Keratinocyte (primary cell): ENCODE data around the gene C17orf114.

Experiments
- DNase-seq: peaks from one replicate; pipeline ENCODE4 v3.0.0-alpha.2; 2011; ENCODE audit warnings: low read depth, missing footprints, low spot score
- FAIRE-seq: peaks from 2 replicates; lab custom pipeline; 2011; peaks lifted over from hg19 to GRCh38; lab: Jason Lieb, UNC
- H2AFZ ChIP-seq: 2 replicates; pipeline ENCODE4 v1.6.0; 2012; ENCODE audit warnings: low read length, control low read depth, inconsistent platforms; ENCODE audit not compliant: control insufficient read depth
- H3K27ac ChIP-seq: 2 replicates; pipeline ENCODE4 v1.5.1; 2011; ENCODE audit warnings: low read length; ENCODE audit not compliant: control insufficient read depth, insufficient read depth
- H3K27me3 ChIP-seq: 3 replicates; pipeline ENCODE4 v1.6.0; 2011; ENCODE audit warnings: low read length; ENCODE audit not compliant: control insufficient read depth, insufficient read depth; ENCODE audit errors: extremely low read depth
- H3K36me3 ChIP-seq, 2 experiments: 2 replicates in 1 of 2; 3 replicates in 1 of 2; pipeline ENCODE4 v1.5.1; 2011; ENCODE audit warnings: low read length in 2 of 2, mild to moderate bottlenecking in 1 of 2; ENCODE audit not compliant: control insufficient read depth in 2 of 2, insufficient read depth in 2 of 2; ENCODE audit errors: extremely low read depth in 1 of 2
- H3K4me1 ChIP-seq: 3 replicates; pipeline ENCODE4 v1.5.1; 2011; ENCODE audit warnings: low read length; ENCODE audit not compliant: control insufficient read depth, insufficient read depth; ENCODE audit errors: extremely low read depth
- H3K4me2 ChIP-seq: 3 replicates; pipeline ENCODE4 v1.6.0; 2011; ENCODE audit warnings: low read depth, low read length; ENCODE audit not compliant: control insufficient read depth, insufficient read depth; ENCODE audit errors: extremely low read depth
- H3K4me3 ChIP-seq, 3 experiments: fragments of 200-600 bp in 1 of 3; sonication (generic) in 1 of 3; 2 replicates in 2 of 3; 3 replicates in 1 of 3; pipeline ENCODE4 v1.5.1; 2011 to 2016; ENCODE audit warnings: low read length in 3 of 3, mild to moderate bottlenecking in 3 of 3, control low read depth in 2 of 3, inconsistent platforms in 1 of 3, low read depth in 1 of 3, mixed read lengths in 1 of 3, mixed run types in 1 of 3, moderate library complexity in 1 of 3; ENCODE audit not compliant: control insufficient read depth in 2 of 3, insufficient read depth in 2 of 3; ENCODE audit errors: extremely low read depth in 1 of 3
- H3K79me2 ChIP-seq: 2 replicates; pipeline ENCODE4 v1.6.0; 2012; ENCODE audit warnings: low read length; ENCODE audit not compliant: control insufficient read depth, insufficient read depth
- H3K9ac ChIP-seq: 3 replicates; pipeline ENCODE4 v1.6.0; 2011; ENCODE audit warnings: low read length; ENCODE audit not compliant: control insufficient read depth, insufficient read depth; ENCODE audit errors: extremely low read depth
- H3K9me1 ChIP-seq: 3 replicates; pipeline ENCODE4 v1.6.0; 2011; ENCODE audit warnings: low read length; ENCODE audit not compliant: control insufficient read depth, insufficient read depth; ENCODE audit errors: extremely low read depth
- H3K9me3 ChIP-seq: 2 replicates; pipeline ENCODE4 v1.5.1; 2012; ENCODE audit warnings: low read depth, low read length; ENCODE audit not compliant: control insufficient read depth
- H4K20me1 ChIP-seq: 3 replicates; pipeline ENCODE4 v1.6.0; 2011; ENCODE audit warnings: low read length; ENCODE audit not compliant: control insufficient read depth, insufficient read depth; ENCODE audit errors: extremely low read depth
- EZH2 ChIP-seq: IDR thresholded peaks from one replicate; pipeline ENCODE4 v1.6.1; 2012; ENCODE audit warnings: inconsistent platforms, mild to moderate bottlenecking, low read length, moderate library complexity
- dilution Hi-C: fragments of 300-500 bp; cut with MboI; formaldehyde crosslinking; loops from one replicate; pipeline ENCODE4 v1.7.0; 2020; ENCODE audit warnings: low sequenced_read_pairs; ENCODE audit not compliant: extremely low pct_ligation_motif_present
- TF ChIP-seq, protein P1 (sequence below), 3 experiments: IDR thresholded peaks in 1 of 3; conservative IDR thresholded peaks in 1 of 3; optimal IDR thresholded peaks in 1 of 3; 2 replicates in 2 of 3; 3 replicates in 1 of 3; pipeline versions ENCODE3 to v1.5.1; 2011; ENCODE audit warnings: low read length in 3 of 3, mild to moderate bottlenecking in 3 of 3, moderate library complexity in 2 of 3, control low read depth in 1 of 3, inconsistent platforms in 1 of 3; ENCODE audit not compliant: insufficient read depth in 2 of 3; ENCODE audit errors: extremely low read depth in 1 of 3

C17orf114 gene

DNA sequence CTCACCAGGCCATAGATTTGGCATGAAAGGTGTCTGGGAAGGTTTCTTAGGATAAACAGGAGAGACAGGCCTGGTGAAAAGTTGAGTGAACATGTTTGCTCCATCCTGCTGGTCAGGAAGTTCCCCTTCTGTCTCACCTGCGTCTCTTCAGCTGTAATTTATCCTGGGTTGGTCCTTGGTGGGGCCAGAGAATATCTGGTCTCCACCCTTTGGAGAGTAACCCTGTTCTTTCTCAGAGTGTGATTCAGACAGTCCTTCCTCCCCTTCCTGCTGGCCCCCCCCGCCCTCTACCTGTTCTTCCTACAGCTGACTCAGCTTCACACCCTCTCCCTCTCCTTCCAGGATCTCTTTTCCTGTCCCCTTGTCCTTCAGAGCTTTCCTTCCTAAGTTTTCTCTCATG lies 48.1 kb upstream of the C17orf114 start:
- H3K27ac ChIP-seq, result peak overlapping the region; percentile 94
- H3K4me1 ChIP-seq, result peaks cover 75% of the 10 kb centered on the region
- FAIRE-seq, result peak; percentile 90
- H3K9me1 ChIP-seq, result peaks cover 2% of the 10 kb centered on the region
- H2AFZ ChIP-seq, result no peak overlapping the region
- H3K9me3 ChIP-seq, result no peaks in the 10 kb centered on the region
- dilution Hi-C loops, result no loop called here
- peaks cover 50% of the 10 kb centered on the region for H3K79me2 ChIP-seq
- no peak for DNase-seq
- H3K36me3 ChIP-seq, result peaks cover 6 to 17% of the 10 kb centered on the region in 2 experiments
- H3K27me3 ChIP-seq, result no peaks in the 10 kb centered on the region
- peak overlapping the region; percentile 60 for H3K9ac ChIP-seq
- no peaks in the 10 kb centered on the region for H4K20me1 ChIP-seq
- peak overlapping the region in 2 of 3 experiments; percentile 45 to 49 for H3K4me3 ChIP-seq
- TF ChIP-seq, protein P1, sequence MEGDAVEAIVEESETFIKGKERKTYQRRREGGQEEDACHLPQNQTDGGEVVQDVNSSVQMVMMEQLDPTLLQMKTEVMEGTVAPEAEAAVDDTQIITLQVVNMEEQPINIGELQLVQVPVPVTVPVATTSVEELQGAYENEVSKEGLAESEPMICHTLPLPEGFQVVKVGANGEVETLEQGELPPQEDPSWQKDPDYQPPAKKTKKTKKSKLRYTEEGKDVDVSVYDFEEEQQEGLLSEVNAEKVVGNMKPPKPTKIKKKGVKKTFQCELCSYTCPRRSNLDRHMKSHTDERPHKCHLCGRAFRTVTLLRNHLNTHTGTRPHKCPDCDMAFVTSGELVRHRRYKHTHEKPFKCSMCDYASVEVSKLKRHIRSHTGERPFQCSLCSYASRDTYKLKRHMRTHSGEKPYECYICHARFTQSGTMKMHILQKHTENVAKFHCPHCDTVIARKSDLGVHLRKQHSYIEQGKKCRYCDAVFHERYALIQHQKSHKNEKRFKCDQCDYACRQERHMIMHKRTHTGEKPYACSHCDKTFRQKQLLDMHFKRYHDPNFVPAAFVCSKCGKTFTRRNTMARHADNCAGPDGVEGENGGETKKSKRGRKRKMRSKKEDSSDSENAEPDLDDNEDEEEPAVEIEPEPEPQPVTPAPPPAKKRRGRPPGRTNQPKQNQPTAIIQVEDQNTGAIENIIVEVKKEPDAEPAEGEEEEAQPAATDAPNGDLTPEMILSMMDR (optimal IDR thresholded peaks at IDR 0.05 in 1 of 3, IDR thresholded peaks at IDR 0.05 in 1 of 3, conservative IDR thresholded peaks at IDR 0.05 in 1 of 3; ENCODE audit: extremely low read depth in 1 of 3, insufficient read depth in 2 of 3, low read length in 3 of 3), result no peak
- no peak for TF ChIP-seq EZH2
- peak overlapping the region; percentile 85 for H3K4me2 ChIP-seq

DNA sequence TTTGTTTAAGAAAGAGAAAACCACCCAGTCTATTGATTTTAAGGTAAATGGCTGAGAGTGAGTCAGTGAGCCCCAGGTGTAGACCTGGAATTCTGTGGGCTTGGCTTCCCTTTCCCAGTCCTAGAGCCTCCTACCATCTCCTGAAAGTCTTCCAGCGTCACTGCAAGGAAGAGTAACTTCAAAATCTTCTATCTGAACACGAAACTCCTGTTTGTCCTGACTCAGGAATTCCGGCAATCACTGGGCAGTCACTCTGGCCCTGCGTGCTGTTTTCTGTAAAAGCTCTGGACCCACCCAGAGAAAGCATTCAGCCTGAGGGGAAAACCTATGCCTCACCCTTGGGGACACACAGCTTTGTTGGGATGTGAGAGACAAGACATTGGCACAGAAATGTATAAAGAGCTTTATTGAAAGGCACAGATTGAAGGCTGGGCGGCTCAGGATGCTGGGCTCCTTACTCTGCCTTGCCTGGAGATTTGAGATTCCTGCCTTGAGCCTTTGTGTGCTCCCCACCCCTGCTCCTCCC lies 46.9 kb upstream of the C17orf114 start:
- Histone ChIP-seq H2AFZ (no peak overlapping the region), H3K9ac (peak overlapping the region; percentile 38), H3K9me3 (no peaks in the 10 kb centered on the region), H3K79me2 (peaks cover 62% of the 10 kb centered on the region), H3K36me3 (peaks cover 9 to 17% of the 10 kb centered on the region in 2 experiments), H3K4me1 (peaks cover 66% of the 10 kb centered on the region), H3K27ac (peak overlapping the region; percentile 94), H3K4me2 (peak overlapping the region; percentile 60), H3K9me1 (peaks cover 2% of the 10 kb centered on the region), H3K4me3 (peak overlapping the region in 2 of 3 experiments; percentile 15 to 35), H3K27me3 (no peaks in the 10 kb centered on the region), H4K20me1 (no peaks in the 10 kb centered on the region)
- dilution Hi-C loops, result no loop called here
- no peak for TF ChIP-seq EZH2
- TF ChIP-seq, protein P1 (optimal IDR thresholded peaks at IDR 0.05 in 1 of 3, IDR thresholded peaks at IDR 0.05 in 1 of 3, conservative IDR thresholded peaks at IDR 0.05 in 1 of 3; ENCODE audit: extremely low read depth in 1 of 3, insufficient read depth in 2 of 3, low read length in 3 of 3), result no peak
- FAIRE-seq (peak; percentile 95), DNase-seq (no peak)
